Neutrophil (primary cell): ENCODE measurements around the gene TBCCD1.

ENCODE experiments used
- H3K27ac ChIP-seq: fragments of 200-600 bp; sonication (generic); 2 replicates; pipeline ENCODE4 v1.5.1; 2016; ENCODE audit warnings: mild to moderate bottlenecking, moderate library complexity
- H3K27me3 ChIP-seq: fragments of 200-600 bp; sonication (generic); 2 replicates; pipeline ENCODE4 v1.6.0; 2016; ENCODE audit warnings: mild to moderate bottlenecking
- H3K36me3 ChIP-seq: fragments of 200-600 bp; sonication (generic); 2 replicates; pipeline ENCODE4 v1.5.1; 2017
- H3K4me1 ChIP-seq, 2 experiments: fragments of 200-600 bp in 1 of 2; sonication (generic) in 1 of 2; 1 replicate in 1 of 2; 2 replicates in 1 of 2; pipeline versions ENCODE4 v1.5.1 to v1.6.1; 2013 to 2016; ENCODE audit warnings: low read depth in 1 of 2, low read length in 1 of 2, mild to moderate bottlenecking in 1 of 2, moderate library complexity in 1 of 2; ENCODE audit not compliant: control insufficient read depth in 1 of 2, insufficient read depth in 1 of 2
- H3K4me3 ChIP-seq, 2 experiments: fragments of 200-600 bp in 1 of 2; sonication (generic) in 1 of 2; 1 replicate in 1 of 2; 2 replicates in 1 of 2; pipeline ENCODE4 v1.5.1; 2013 to 2016; ENCODE audit warnings: low read depth in 1 of 2, low read length in 1 of 2, mild to moderate bottlenecking in 1 of 2, moderate library complexity in 1 of 2
- H3K9me3 ChIP-seq: fragments of 200-600 bp; sonication (generic); 2 replicates; pipeline ENCODE4 v1.5.1; 2016
- CTCF ChIP-seq: fragments of 200-600 bp; sonication (generic); IDR thresholded peaks from 2 replicates; pipeline ENCODE4 v1.5.1; 2016; ENCODE audit warnings: antibody characterized with exemption

TBCCD1 gene

DNA sequence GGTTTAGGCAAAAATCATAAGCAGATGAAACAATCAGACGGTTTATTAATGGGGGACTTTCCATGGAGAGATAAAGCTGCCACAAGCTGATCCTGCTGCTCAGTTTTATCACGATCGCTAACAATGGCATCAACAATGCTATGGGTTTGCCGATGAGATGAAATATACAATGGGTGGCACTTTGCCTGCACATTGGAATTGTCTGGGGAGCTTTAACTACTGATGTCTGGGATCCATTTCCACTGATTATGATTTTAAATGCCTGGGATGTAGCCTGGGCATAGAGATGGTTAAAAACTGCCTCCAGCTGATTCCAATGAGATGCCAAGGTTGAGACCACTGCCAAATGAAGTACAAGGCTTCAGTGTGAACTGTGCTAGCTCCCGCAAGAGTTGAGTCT, 53.8 kb downstream of the TBCCD1 start:
- Histone ChIP-seq H3K4me3 (no peak overlapping the region), H3K36me3 (no peaks in the 10 kb centered on the region), H3K27ac (no peak overlapping the region), H3K9me3 (peaks cover 5% of the 10 kb centered on the region), H3K27me3 (no peaks in the 10 kb centered on the region), H3K4me1 (peaks cover 14 to 24% of the 10 kb centered on the region in 2 experiments)
- no peak for TF ChIP-seq CTCF

- no peak overlapping the region for H3K27ac ChIP-seq
- H3K4me3 ChIP-seq = no peak overlapping the region
- TF ChIP-seq CTCF = no peak
- H3K36me3 ChIP-seq = no peaks in the 10 kb centered on the region
- H3K9me3 ChIP-seq = peaks cover 5% of the 10 kb centered on the region
- peaks cover 14 to 23% of the 10 kb centered on the region in 2 experiments for H3K4me1 ChIP-seq
- no peaks in the 10 kb centered on the region for H3K27me3 ChIP-seq
Measured at GRCh38 chr3:186512570-186513302, 54.4 kb downstream of the TBCCD1 start.

- H3K4me3 ChIP-seq = no peak overlapping the region
- H3K27ac ChIP-seq = no peak overlapping the region
- no peak for TF ChIP-seq CTCF
- no peaks in the 10 kb centered on the region for H3K36me3 ChIP-seq
- H3K9me3 ChIP-seq = peaks cover 2% of the 10 kb centered on the region
- peaks cover 14 to 23% of the 10 kb centered on the region in 2 experiments for H3K4me1 ChIP-seq
- H3K27me3 ChIP-seq = no peaks in the 10 kb centered on the region
Measured at GRCh38 chr3:186511702-186512101, 55.4 kb downstream of the TBCCD1 start.

DNA sequence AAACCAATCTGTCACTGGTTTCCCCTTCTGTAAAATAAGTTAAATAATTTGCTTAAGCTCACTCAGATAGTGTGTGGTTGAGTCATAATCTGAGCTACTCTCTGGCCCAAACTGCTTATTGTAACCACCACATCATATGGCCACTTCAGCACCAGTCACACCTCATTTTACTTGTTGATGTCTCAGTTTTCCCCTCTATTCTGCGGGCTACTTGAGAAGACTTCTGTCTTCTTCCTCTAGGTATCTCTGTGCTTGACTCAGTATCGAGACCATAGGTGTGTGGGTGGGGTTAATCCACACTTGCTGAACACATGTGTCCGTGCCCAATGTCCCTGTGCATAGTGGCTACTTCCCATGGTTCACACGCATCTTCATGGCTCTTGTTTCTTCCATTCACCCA, 55.9 kb downstream of the TBCCD1 start:
- Histone ChIP-seq H3K36me3 (no peaks in the 10 kb centered on the region), H3K4me3 (no peak overlapping the region), H3K4me1 (peaks cover 14 to 23% of the 10 kb centered on the region in 2 experiments), H3K9me3 (no peaks in the 10 kb centered on the region), H3K27ac (no peak overlapping the region), H3K27me3 (no peaks in the 10 kb centered on the region)
- no peak for TF ChIP-seq CTCF

GRCh38 chr3:186510374-186511079, 56.6 kb downstream of the TBCCD1 start:
- Histone ChIP-seq H3K27me3 (no peaks in the 10 kb centered on the region), H3K36me3 (no peaks in the 10 kb centered on the region), H3K4me3 (no peak overlapping the region), H3K4me1 (peaks cover 9 to 17% of the 10 kb centered on the region in 2 experiments), H3K27ac (no peak overlapping the region), H3K9me3 (no peaks in the 10 kb centered on the region)
- TF ChIP-seq CTCF = no peak
